PC-9 (cell line): Measurements from ENCODE around the gene DEAF1. TPM values are rescaled to one million over a fixed set of nuclear protein-coding genes. Genes with fewer than 3 reads are reported as not detected.

Experiments used
- BruUV-seq: library from RNA; stranded (reverse); fragments of 400-500 nt; replicated peaks from 2 replicates; lab custom pipeline; 2021; lab: Mats Ljungman, UMichigan
- CTCF ChIA-PET: fragments of 300-600 bp; sonication (Branson Sonifier 250); formaldehyde crosslinking; loops from one replicate; lab custom pipeline; 2022; ENCODE audit warnings: antibody characterized with exemption; lab: Charles Lee
- POLR2A ChIA-PET: fragments of 300-600 bp; sonication (Branson Sonifier 250); formaldehyde crosslinking; loops from one replicate; lab custom pipeline; 2022; ENCODE audit warnings: antibody characterized with exemption; ENCODE audit not compliant: unreplicated experiment; lab: Charles Lee
- DNase-seq, 2 experiments: peaks; one replicate each; pipeline versions ENCODE4 v3.0.0 to v3.0.0-alpha.2; 2015 to 2022; ENCODE audit warnings: mixed read lengths in 1 of 2
- H2AFZ ChIP-seq: fragments of 200-600 bp; sonication (generic); 2 replicates; pipeline ENCODE4 v1.8.1; 2017; ENCODE audit warnings: antibody characterized with exemption
- H3F3A ChIP-seq: fragments of 200-600 bp; sonication (generic); 2 replicates; pipeline ENCODE4 v1.8.1; 2017; ENCODE audit warnings: antibody characterized with exemption, mild to moderate bottlenecking, low read depth; ENCODE audit not compliant: insufficient read depth
- H3K27ac ChIP-seq: fragments of 200-600 bp; sonication (generic); 2 replicates; pipeline ENCODE4 v1.6.1; 2016; ENCODE audit warnings: mixed run types
- H3K27me3 ChIP-seq: fragments of 200-600 bp; sonication (generic); 2 replicates; pipeline ENCODE4 v1.6.1; 2016; ENCODE audit warnings: low read depth, mixed run types; ENCODE audit not compliant: insufficient read depth
- H3K36me3 ChIP-seq: fragments of 200-600 bp; sonication (generic); 2 replicates; pipeline ENCODE4 v1.6.1; 2016; ENCODE audit warnings: low read depth, mixed run types
- H3K4me1 ChIP-seq: fragments of 200-600 bp; sonication (generic); replicated peaks from 2 replicates; pipeline ENCODE4 v1.6.1; 2016; ENCODE audit warnings: mixed run types; ENCODE audit not compliant: insufficient read depth
- H3K4me2 ChIP-seq: fragments of 200-600 bp; sonication (generic); 2 replicates; pipeline ENCODE4 v1.6.1; 2017; ENCODE audit warnings: mixed run types
- H3K4me3 ChIP-seq: fragments of 200-600 bp; sonication (generic); 2 replicates; pipeline ENCODE4 v1.6.1; 2016; ENCODE audit warnings: mixed run types
- H3K79me2 ChIP-seq: fragments of 200-600 bp; sonication (generic); 2 replicates; pipeline ENCODE4 v1.6.1; 2017; ENCODE audit warnings: low read depth, mixed run types
- H3K9me2 ChIP-seq: fragments of 200-600 bp; sonication (generic); 2 replicates; pipeline ENCODE4 v1.8.1; 2017; ENCODE audit warnings: mild to moderate bottlenecking; ENCODE audit not compliant: insufficient read depth
- H3K9me3 ChIP-seq: fragments of 200-600 bp; sonication (generic); 2 replicates; pipeline ENCODE4 v1.8.1; 2016; ENCODE audit warnings: low read depth; ENCODE audit not compliant: insufficient read depth
- H4K20me1 ChIP-seq: fragments of 200-600 bp; sonication (generic); 2 replicates; pipeline ENCODE4 v1.8.1; 2017; ENCODE audit not compliant: insufficient read depth
- CTCF ChIP-seq: fragments of 200-600 bp; sonication (generic); conservative IDR thresholded peaks from 2 replicates; pipeline ENCODE4 v1.6.1; 2017; ENCODE audit warnings: mixed run types, antibody characterized with exemption, mild to moderate bottlenecking, moderate library complexity
- EZH2 ChIP-seq: fragments of 200-600 bp; sonication (generic); IDR thresholded peaks from 2 replicates; pipeline ENCODE4 v1.8.0; 2017; ENCODE audit warnings: antibody characterized with exemption, low read depth
- intact Hi-C: fragments of 100-400 bp; cut with micrococcal nuclease; formaldehyde crosslinking; loops from one replicate; pipeline ENCODE4 v1.10.0; 2022; ENCODE audit not compliant: unreplicated experiment
- total RNA-seq: library from RNA; stranded (reverse); gene quantifications from 2 replicates; pipeline ENCODE4 v1.2.3, GENCODE V29; 2021

DEAF1 gene
- total RNA-seq, 1 experiment from 2014 or later: 36.9 TPM

GRCh38 chr11:615504-616319 lies 79.3 kb downstream of the DEAF1 start, which contains the start of gene IRF7:
TSS of gene IRF7 (minus strand) at chr11:615950. CDS start at chr11:615364, 586 bp downstream.
- TF ChIP-seq CTCF (no peak), EZH2 (no peak)
- BruUV-seq: no TSS peak
- peaks cover 13% of the 10 kb centered on the region for H3F3A ChIP-seq
- no peaks in the 10 kb centered on the region for H3K36me3 ChIP-seq
- peak within 1 kb of the TSS; percentile 59 for H3K4me3 ChIP-seq
- intact Hi-C loops: no loop called here
- no peaks in the 10 kb centered on the region for H3K27me3 ChIP-seq
- no peaks in the 10 kb centered on the region for H3K9me2 ChIP-seq
- ChIA-PET POLR2A (interaction anchor here (0.6 kb wide), 3 partner anchors 40 to 153 kb away, joined by 3 to 6 read pairs (median 4); no protein-coding TSS in a partner anchor), CTCF (no interaction called here)
- H3K27ac ChIP-seq: peak within 1 kb of the TSS; percentile 65
- peaks cover 7% of the 10 kb centered on the region for H4K20me1 ChIP-seq
- no peaks in the 10 kb centered on the region for H3K4me1 ChIP-seq
- DNase-seq: peak; percentile 75 to 87
- no peaks in the 10 kb centered on the region for H3K9me3 ChIP-seq
- H3K79me2 ChIP-seq: no peaks in the 10 kb centered on the region
- H3K4me2 ChIP-seq: peak within 1 kb of the TSS; percentile 78
- H2AFZ ChIP-seq: no peak within 1 kb of the TSS

- intact Hi-C loops: no loop called here
- H3F3A ChIP-seq: peaks cover 13% of the 10 kb centered on the region
- H2AFZ ChIP-seq: no peak overlapping the region
- no peaks in the 10 kb centered on the region for H3K36me3 ChIP-seq
- peak overlapping the region; percentile 78 for H3K4me2 ChIP-seq
- peaks cover 7% of the 10 kb centered on the region for H4K20me1 ChIP-seq
- H3K4me3 ChIP-seq: peak overlapping the region; percentile 59; the same call in 1 of the 2 replicates
- no peaks in the 10 kb centered on the region for H3K9me3 ChIP-seq
- ChIA-PET POLR2A (interaction anchor here (0.5 to 0.6 kb wide), 3 partner anchors 39 to 153 kb away, joined by 3 to 6 read pairs (median 3); partner anchors contain the start of gene TALDO1), CTCF (no interaction called here)
- TF ChIP-seq EZH2: no peak
- TF ChIP-seq CTCF: no peak
- peak in 1 of 2 experiments; percentile 12 for DNase-seq
- TSS peak; percentile 70 for BruUV-seq
- no peaks in the 10 kb centered on the region for H3K27me3 ChIP-seq
- H3K79me2 ChIP-seq: no peaks in the 10 kb centered on the region
- H3K4me1 ChIP-seq: no peaks in the 10 kb centered on the region
- peak overlapping the region; percentile 65 for H3K27ac ChIP-seq
- H3K9me2 ChIP-seq: no peaks in the 10 kb centered on the region
Measured at GRCh38 chr11:614623-615503, 80.2 kb downstream of the DEAF1 start.

- no peaks in the 10 kb centered on the region for H3K27me3 ChIP-seq
- peaks cover 7% of the 10 kb centered on the region for H4K20me1 ChIP-seq
- H3F3A ChIP-seq: peaks cover 13% of the 10 kb centered on the region
- intact Hi-C loops: no loop called here
- no peaks in the 10 kb centered on the region for H3K9me3 ChIP-seq
- no peaks in the 10 kb centered on the region for H3K79me2 ChIP-seq
- no peak overlapping the region for H3K27ac ChIP-seq
- H3K4me1 ChIP-seq: no peaks in the 10 kb centered on the region
- H3K9me2 ChIP-seq: no peaks in the 10 kb centered on the region
- no peaks in the 10 kb centered on the region for H3K36me3 ChIP-seq
- CTCF ChIA-PET: no interaction called here
- TF ChIP-seq EZH2 (no peak), CTCF (no peak)
- BruUV-seq: no TSS peak
- POLR2A ChIA-PET: no interaction called here
- H2AFZ ChIP-seq: no peak overlapping the region
- no peak overlapping the region for H3K4me3 ChIP-seq
- no peak for DNase-seq
- peak overlapping the region; percentile 38; the same call in 1 of the 2 replicates for H3K4me2 ChIP-seq
Measured at GRCh38 chr11:614021-614622, 80.9 kb downstream of the DEAF1 start.
